ENCODE measurements around the gene CUX1.
A peak's percentile ranks its signal among the peaks of the same experiment; 100 is the strongest.
"Not testable (repeated sequence)": the region's sequence is repeated elsewhere in the genome, so short reads cannot be mapped to it uniquely, and the experiment has no call there.

Gene CUX1

GRCh38 chr7:102302025-102302424 lies 484.6 kb downstream of the CUX1 start:
- DNase-seq: no peak

GRCh38 chr7:102303669-102304422 lies 486.4 kb downstream of the CUX1 start:
- DNase-seq: peak; percentile 78

- no peak for DNase-seq
Observed at GRCh38 chr7:102304668-102305067, 487.2 kb downstream of the CUX1 start.

- no peak for DNase-seq
Observed at GRCh38 chr7:102305414-102306268, 488.2 kb downstream of the CUX1 start.

- DNase-seq: peak; percentile 94
Observed at GRCh38 chr7:102306916-102307677, 489.7 kb downstream of the CUX1 start.

- peak; percentile 98 for DNase-seq
Observed at GRCh38 chr7:102310414-102310815, 493.0 kb downstream of the CUX1 start.

- DNase-seq: no peak
Observed at GRCh38 chr7:102312317-102312716, 494.9 kb downstream of the CUX1 start.

GRCh38 chr7:102313997-102314780 lies 496.8 kb downstream of the CUX1 start:
- no peak for DNase-seq

- DNase-seq: no peak
Observed at GRCh38 chr7:102317231-102318059, 500.0 kb downstream of the CUX1 start.

- DNase-seq: peak; percentile 94
Observed at GRCh38 chr7:102318482-102318971, 501.1 kb downstream of the CUX1 start.

- peak; percentile 77 for DNase-seq
Observed at GRCh38 chr7:102319671-102320070, 502.2 kb downstream of the CUX1 start.

- no peak for DNase-seq
Observed at GRCh38 chr7:102320181-102320580, 502.8 kb downstream of the CUX1 start.

GRCh38 chr7:102320601-102321350 lies 503.4 kb downstream of the CUX1 start:
- no peak for DNase-seq

GRCh38 chr7:102321351-102322201 lies 504.1 kb downstream of the CUX1 start:
- DNase-seq: peak; percentile 25

- DNase-seq: no peak
Observed at GRCh38 chr7:102322202-102322715, 504.8 kb downstream of the CUX1 start.

- no peak for DNase-seq
Observed at GRCh38 chr7:102323914-102324195, 506.4 kb downstream of the CUX1 start.

GRCh38 chr7:102325106-102325505 lies 507.7 kb downstream of the CUX1 start:
- DNase-seq: not testable (repeated sequence)

- no peak for DNase-seq
Observed at GRCh38 chr7:102326157-102326889, 508.9 kb downstream of the CUX1 start.

GRCh38 chr7:102327183-102327582 lies 509.8 kb downstream of the CUX1 start:
- not testable (repeated sequence) for DNase-seq
